HS-5 (cell line): ENCODE data around the gene XYLT2.
"Not testable (repeated sequence)": the region's sequence is repeated elsewhere in the genome, so short reads cannot be mapped to it uniquely, and the experiment has no call there.

Source experiments
- DNase-seq: peaks from one replicate; pipeline ENCODE4 v3.0.0-alpha.2; 2012; ENCODE audit warnings: low read depth

The XYLT2 gene

GRCh38 chr17:50319306-50320004, 26.5 kb upstream of the XYLT2 start:
- no peak for DNase-seq

- no peak for DNase-seq
Observed at GRCh38 chr17:50322271-50322670, 23.7 kb upstream of the XYLT2 start.

GRCh38 chr17:50323060-50323459, 22.9 kb upstream of the XYLT2 start:
- DNase-seq: no peak

GRCh38 chr17:50325906-50326305, 20.0 kb upstream of the XYLT2 start:
- DNase-seq: no peak

DNA sequence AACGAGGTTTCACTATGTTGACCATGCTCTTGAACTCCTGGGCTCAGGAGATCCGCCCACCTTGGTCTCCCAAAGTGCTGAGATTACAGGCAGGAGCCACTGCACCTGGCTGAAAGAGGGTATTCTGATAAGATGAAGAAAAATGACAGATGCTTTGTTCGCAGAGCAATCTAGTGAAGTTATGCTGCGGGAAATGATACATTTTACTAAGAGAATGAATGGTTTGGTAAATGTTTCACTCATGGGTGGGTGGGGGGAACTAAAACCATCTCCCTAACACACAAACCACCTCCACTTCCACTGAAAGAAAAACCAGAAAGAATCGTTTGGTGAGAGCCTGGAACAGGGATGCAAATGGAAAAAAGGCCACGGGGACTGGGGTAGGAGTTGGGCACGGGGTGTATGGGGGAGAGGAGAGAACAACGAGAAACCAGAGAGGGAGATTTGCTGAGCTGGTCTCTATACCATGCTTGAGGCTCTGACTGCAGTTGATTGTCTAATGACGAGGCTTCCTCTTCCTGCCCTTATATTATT, 19.0 kb upstream of the XYLT2 start:
- DNase-seq: no peak

- DNase-seq: no peak
Observed at GRCh38 chr17:50328363-50329325, 17.3 kb upstream of the XYLT2 start.

DNA sequence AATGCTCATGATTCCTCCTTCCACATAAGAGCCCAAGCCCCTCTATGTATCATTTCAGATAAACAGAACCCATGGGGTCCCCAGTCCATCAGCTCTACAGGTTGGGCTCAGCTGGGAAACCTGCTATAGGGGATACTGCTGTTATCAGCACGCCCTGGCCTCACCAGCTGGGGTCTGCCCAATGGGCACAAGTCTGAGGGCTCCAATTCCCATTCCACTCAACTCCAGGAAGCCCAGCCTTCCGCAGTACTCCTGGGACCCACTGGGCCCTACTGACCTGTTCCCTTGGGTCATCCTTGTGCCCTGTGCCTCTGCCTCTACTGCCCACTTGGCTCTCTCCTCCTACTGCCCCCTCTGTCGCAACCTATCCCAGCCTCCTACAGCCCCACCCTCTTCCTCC, 16.2 kb upstream of the XYLT2 start:
- DNase-seq: no peak

- no peak for DNase-seq
Observed at GRCh38 chr17:50330151-50330775, 15.7 kb upstream of the XYLT2 start.

DNA sequence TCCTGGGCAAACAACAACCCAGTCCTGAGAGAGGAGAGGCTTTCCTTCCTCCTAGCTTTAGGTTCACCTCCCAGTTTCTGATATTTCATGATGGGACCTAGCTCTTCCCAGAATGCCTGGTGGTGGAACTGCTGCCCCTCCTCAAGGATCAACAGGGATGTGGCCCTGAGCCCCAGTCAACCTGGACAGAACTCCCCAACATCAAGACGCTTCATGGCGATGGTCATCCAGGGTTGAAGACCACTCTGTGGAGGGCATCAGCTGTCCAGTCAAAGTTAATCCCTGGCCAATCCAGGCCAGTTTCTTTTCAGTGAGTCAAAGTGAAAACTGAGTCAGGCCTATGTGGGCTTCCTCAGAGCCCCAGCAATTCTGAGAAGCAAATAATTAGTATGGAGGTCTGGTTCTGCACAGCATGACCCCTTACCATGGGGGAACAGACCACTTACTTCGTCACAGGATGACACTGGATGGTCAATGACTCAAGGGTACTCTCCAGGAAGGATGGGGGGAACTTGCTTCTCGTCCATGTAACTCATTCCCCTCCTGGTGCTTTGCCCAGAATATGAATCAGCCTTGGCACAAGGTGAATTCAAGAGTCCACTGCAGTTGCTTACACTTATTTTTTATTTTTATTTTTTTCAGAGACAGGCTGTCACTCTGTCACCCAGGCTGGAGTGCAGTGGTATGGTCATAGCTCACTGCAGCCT, 14.7 kb upstream of the XYLT2 start:
- DNase-seq: peak; percentile 80

- DNase-seq: no peak
Observed at GRCh38 chr17:50332196-50332595, 13.7 kb upstream of the XYLT2 start.

DNA sequence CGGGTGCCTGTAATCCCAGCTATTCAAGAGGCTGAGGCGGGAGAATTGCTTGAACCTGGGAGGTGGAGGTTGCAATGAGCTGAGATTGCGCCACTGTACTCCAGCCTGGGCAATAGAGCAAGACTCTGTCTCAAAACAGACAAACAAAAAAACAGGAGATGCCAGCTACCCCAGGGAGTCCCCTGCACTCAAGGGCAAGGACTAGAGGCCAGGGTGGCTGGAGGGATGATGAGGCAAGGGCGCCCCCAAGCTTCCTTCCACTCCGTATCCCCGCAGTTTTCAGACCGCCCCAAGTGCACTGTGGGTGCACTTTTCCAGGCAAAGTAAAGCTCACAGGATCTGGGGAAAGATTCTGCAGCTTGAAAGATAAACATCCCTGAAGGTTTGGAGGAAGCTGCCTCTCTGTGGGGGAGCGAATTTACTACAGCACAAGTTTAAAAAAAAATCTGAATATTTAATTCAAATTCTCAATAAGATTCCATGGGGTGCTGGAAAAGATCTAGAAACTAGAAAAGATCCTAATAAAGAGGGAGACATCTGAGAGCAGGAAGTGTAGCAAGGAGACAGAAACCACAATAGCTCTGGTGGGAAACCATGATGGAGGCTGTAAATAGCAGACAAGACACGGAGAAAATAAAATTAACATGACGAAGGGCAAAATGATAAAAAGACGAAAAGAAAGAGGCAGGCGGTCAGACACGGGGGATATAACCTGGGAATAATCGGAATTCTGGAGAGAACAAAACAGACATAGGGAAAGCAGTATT, 12.5 kb upstream of the XYLT2 start:
- not testable (repeated sequence) for DNase-seq

- DNase-seq: no peak
Observed at GRCh38 chr17:50337956-50338355, 8.0 kb upstream of the XYLT2 start.

DNA sequence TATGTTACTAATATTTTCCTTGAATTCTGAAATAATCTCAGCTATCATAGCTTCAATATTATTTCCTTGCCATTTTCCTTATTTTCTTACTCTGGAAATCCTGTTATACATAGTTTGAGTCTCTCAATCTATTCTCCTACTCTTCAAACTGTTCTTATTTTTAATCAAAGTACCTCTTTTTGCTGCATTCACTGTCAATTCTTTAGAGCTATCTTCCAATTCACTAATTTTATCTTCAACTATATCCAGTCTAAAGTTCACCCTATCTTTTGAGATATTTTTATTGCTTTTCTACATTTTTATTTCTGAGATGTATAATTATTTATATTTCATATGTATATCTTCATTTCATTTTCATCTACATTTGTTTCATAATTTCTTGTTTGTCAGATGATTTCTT, 7.3 kb upstream of the XYLT2 start:
- DNase-seq: no peak

DNA sequence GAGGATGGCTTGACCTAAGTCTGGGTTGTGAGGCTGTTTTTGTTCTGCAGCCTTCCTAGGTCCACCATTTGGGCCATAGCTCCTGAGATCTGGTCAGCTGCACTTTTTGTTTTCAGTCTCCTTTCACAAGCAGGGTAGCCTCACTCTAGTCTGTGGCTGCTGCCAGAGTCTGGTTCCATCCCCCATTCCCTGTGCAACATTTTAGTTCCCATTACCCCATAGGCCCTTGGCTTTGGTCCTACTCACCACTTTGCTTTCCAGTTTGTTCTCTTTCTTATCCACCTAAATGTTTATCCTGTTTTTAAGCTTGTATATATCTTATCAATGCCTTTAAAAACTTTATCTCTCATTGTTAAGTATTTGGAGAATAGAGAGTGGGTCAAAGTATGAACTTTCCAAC, 6.5 kb upstream of the XYLT2 start:
- DNase-seq: no peak

- DNase-seq: no peak
Observed at GRCh38 chr17:50344731-50345365, 1.1 kb upstream of the XYLT2 start.

- DNase-seq: no peak
Observed at GRCh38 chr17:50346313-50347116, 589 bp downstream of the XYLT2 start.

GRCh38 chr17:50347117-50347893, 1.4 kb downstream of the XYLT2 start:
- no peak for DNase-seq

DNA sequence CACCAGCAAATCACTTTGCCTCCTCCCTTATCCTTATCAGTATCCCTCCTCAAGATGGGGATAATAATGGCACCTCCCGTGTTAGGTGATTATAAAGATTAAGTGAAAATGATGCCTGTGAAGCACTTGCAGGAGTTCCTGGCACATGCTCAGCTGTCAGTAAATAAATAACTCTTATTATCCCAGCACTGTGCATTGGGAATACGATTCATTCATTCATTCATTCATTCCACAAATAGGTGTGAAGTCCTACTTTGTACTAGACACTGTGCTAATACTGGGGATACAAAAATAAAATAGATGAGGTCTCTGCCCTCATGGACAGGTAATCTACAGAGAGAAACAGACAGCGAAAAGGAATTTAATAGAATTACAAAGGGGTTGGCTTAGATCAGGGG, 2.0 kb downstream of the XYLT2 start:
- no peak for DNase-seq
